PFSK-1 (cell line): Measurements from ENCODE around the gene CYTH1.

Experiments
- FOXP2 ChIP-seq: optimal IDR thresholded peaks from 2 replicates; pipeline ENCODE3; 2011; ENCODE audit warnings: borderline replicate concordance, control low read depth, inconsistent platforms; ENCODE audit not compliant: insufficient read depth; ENCODE audit errors: extremely low read length, extremely low read depth
- POLR2AphosphoS5 ChIP-seq: IDR thresholded peaks from 2 replicates; pipeline ENCODE4 v1.6.1; 2012; ENCODE audit warnings: low read depth, mild to moderate bottlenecking, control low read depth, low read length, moderate library complexity
- REST ChIP-seq, 2 experiments: IDR thresholded peaks; 2 replicates each; pipeline versions ENCODE4 v1.6.1 to v1.8.0; 2011 to 2012; ENCODE audit warnings: low read depth in 2 of 2, low read length in 2 of 2, control low read depth in 1 of 2, inconsistent platforms in 1 of 2, mild to moderate bottlenecking in 1 of 2, moderate library complexity in 1 of 2; ENCODE audit not compliant: insufficient read depth in 1 of 2
- SIN3A ChIP-seq: IDR thresholded peaks from 2 replicates; pipeline ENCODE4 v1.6.1; 2012; ENCODE audit warnings: mild to moderate bottlenecking, low read length, moderate library complexity, borderline replicate concordance; ENCODE audit not compliant: insufficient read depth
- TAF1 ChIP-seq: IDR thresholded peaks from 2 replicates; pipeline ENCODE4 v1.6.1; 2012; ENCODE audit warnings: low read length, control low read depth, borderline replicate concordance; ENCODE audit not compliant: insufficient read depth

Gene CYTH1

DNA sequence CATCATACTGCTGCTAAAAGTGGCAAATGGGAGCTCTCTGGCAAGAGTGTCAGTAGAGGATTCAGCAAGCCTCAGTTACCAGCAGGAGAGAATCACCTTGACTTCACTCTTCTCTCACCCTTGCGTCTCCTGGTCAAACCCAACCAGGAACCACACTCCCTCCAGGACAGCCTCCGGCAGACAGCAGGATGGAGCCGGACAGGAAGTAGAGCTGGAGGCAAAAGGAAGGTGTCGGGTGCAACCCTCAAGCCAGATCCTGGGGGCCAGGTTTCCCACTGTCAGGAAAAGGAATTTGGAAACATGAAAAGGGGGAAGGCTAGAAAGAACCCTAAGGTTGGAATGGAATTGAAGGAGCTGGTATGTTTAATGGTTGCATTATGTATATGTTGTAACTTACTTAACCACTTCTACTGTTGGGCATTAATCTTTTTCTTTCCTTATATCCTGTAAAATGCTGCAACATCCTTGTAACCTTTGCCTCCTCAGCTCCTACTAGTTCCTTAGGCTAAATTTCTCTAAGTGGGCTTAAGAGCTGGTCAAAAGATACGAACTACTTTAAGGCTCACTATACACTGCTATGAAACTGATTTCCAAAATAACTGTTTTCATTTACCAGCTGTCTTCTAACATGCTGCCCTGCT is 40.3 kb downstream of the CYTH1 start:
- TF ChIP-seq POLR2AphosphoS5, result no peak
- TF ChIP-seq TAF1, result no peak
- TF ChIP-seq SIN3A, result no peak
- no peak for TF ChIP-seq FOXP2
- no peak for TF ChIP-seq REST (IDR thresholded peaks at IDR 0.05; ENCODE audit: insufficient read depth in 1 of 2, low read depth in 2 of 2, low read length in 2 of 2)

DNA sequence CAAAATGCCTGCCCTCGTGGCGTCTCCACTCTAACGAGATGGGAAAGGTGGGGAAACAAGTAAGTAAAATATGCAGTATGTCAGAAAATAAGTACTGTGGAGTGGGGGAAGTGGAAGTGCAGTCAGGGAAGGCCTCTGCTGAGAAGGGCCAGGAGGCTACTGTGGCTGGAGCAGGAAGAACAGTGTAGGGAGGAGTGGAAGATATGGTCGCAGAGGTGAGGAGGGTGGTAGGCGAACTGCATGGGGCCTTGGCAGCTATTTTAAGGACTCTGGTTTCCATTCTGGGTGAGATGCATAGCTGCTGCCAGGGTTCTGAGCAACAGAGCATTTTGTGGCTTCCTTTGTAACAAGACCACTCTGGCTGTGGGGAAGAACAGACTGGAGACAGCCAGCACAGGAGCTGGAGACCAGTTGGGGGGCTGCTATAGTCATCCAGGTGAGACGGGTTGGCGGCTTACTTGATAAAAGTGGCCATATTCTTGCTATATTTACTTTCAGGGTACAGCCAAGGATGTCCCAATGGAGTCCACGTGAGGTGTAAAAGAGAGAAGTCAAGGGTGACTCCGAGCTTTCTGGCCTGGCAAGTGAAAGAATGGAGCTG is 42.6 kb downstream of the CYTH1 start:
- TF ChIP-seq SIN3A, result no peak
- TF ChIP-seq REST (IDR thresholded peaks at IDR 0.05; ENCODE audit: insufficient read depth in 1 of 2, low read depth in 2 of 2, low read length in 2 of 2), result no peak
- no peak for TF ChIP-seq TAF1
- no peak for TF ChIP-seq POLR2AphosphoS5
- TF ChIP-seq FOXP2, result no peak

GRCh38 chr17:78738698-78739097 is 43.4 kb downstream of the CYTH1 start:
- TF ChIP-seq POLR2AphosphoS5, result no peak
- TF ChIP-seq SIN3A, result no peak
- TF ChIP-seq REST (IDR thresholded peaks at IDR 0.05; ENCODE audit: insufficient read depth in 1 of 2, low read depth in 2 of 2, low read length in 2 of 2), result no peak
- no peak for TF ChIP-seq FOXP2

GRCh38 chr17:78738278-78738677 is 43.8 kb downstream of the CYTH1 start:
- TF ChIP-seq SIN3A, result no peak
- TF ChIP-seq REST (IDR thresholded peaks at IDR 0.05; ENCODE audit: insufficient read depth in 1 of 2, low read depth in 2 of 2, low read length in 2 of 2), result no peak
- TF ChIP-seq TAF1, result no peak
- TF ChIP-seq FOXP2, result no peak
- TF ChIP-seq POLR2AphosphoS5, result no peak

GRCh38 chr17:78737332-78737731 is 44.7 kb downstream of the CYTH1 start:
- TF ChIP-seq TAF1, result peak; percentile 41; the same call in 1 of the 2 replicates
- TF ChIP-seq SIN3A, result peak; percentile 49; the same call in 1 of the 2 replicates
- TF ChIP-seq POLR2AphosphoS5, result no peak
- TF ChIP-seq REST (IDR thresholded peaks at IDR 0.05; ENCODE audit: insufficient read depth in 1 of 2, low read depth in 2 of 2, low read length in 2 of 2), result no peak
- TF ChIP-seq FOXP2, result no peak
